HG03432 (cell line): Measurements from ENCODE around the gene TAF1A.
"Not testable (repeated sequence)": the region's sequence is repeated elsewhere in the genome, so short reads cannot be mapped to it uniquely, and the experiment has no call there.

Experiments used
- ATAC-seq: cut with Tn5 transposase; IDR thresholded peaks from one replicate; pipeline ENCODE4 v1.9.1; 2021; ENCODE audit warnings: mild to moderate bottlenecking, moderate library complexity; ENCODE audit not compliant: unreplicated experiment

The TAF1A gene

DNA sequence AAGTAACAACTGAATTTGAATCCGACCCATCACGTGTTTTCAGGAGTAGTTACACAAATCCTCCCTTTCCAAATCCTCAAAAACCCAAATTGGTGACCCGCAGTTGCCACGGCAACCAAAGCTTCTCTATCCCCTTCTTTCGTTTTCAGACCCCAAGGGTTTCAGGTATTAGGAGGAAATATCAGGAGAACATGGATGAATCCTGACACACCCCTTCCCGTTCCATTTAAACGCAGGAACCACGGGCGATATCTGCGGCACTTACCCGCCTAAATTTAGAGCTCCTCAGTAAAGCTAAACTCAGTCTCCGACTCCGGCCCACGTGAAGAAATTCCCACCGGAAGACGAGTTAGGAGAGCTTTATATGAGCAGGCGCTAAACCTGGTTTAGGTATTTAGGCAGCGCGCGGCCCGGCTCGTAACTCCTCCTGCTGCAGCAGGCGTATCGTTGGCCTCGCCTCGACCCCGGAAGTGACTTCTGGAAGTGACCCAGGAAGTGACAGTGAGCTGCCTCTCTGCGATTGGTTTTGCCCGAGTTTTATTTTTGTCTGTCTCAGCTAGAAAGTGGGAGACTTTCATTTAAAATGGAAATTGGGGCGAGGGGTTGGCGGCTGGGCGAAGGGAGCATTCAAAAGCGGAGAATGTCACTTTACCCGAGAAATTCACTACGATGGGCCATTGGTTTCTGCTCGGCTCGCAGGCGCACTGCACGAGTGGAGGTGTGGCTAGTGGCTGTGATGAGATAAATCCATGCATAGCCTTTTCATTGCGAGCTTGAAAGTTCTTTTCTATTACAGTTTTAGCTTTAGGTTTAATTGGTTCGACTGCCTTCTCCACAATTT, at the start of gene TAF1A:
TAF1A (minus strand) TSS at position 472 of the 841 bp plus-strand sequence.
- ATAC-seq, result peak; percentile 100

DNA sequence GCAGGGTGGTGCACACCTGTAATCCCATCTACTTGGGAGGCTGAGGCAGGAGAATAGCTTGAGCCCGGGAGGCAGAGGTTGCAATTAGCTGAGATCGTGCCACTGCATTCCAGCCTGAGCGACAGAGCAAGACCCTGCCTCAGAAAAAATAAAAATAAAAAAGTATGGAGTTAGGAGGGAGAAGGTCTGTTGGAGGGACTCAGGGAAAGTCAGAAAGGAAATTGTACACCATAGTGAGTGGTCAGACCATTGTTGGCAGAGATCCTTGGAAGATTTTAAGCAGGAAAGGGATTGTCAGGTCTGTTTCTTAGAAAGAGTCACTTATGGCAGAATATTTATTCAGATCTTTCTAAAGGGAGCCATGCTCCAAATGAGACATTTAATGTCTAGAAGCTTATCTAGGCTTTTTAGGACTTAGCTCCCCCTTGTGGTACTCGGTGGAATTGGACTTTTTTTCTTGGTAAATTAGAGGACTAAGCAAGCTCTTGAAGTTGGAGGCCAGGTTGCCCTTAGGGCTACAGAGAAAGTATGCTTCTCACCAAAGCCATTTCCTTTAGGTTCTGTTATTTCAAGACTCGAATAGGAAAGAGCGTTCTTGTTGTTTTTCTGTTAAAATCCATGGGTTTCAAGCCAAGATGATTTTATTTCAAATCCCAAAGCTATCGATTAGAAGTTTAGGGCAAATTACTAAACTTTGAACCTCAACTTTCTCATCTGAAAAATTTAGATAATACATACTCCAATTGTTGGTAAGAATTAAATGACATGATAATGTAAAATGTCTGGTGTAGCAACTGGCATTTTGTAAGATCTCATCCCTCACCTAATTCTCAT, 44.7 kb upstream of the TAF1A start:
- peak; percentile 94 for ATAC-seq

DNA sequence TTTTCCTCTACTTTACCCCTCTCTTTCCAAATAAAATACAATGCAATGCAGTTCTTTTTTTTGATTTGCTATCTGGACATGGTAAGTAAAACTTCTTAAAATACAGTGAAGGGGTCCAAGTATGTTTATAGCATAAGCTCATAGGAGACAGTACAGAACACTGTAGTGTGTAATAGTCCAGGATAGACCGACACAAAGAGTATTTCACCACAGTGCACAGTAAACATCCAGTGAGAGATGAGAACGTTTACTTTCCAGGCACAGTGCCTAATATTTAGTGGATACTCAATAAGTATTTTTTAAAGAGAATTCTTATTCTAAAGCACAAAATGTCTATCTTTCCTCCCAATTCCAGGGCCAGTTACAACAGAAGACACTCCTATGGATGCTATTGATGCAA, 43.0 kb upstream of the TAF1A start:
- ATAC-seq, result no peak

GRCh38 chr1:222631611-222632208, 42.0 kb upstream of the TAF1A start:
- no peak for ATAC-seq

DNA sequence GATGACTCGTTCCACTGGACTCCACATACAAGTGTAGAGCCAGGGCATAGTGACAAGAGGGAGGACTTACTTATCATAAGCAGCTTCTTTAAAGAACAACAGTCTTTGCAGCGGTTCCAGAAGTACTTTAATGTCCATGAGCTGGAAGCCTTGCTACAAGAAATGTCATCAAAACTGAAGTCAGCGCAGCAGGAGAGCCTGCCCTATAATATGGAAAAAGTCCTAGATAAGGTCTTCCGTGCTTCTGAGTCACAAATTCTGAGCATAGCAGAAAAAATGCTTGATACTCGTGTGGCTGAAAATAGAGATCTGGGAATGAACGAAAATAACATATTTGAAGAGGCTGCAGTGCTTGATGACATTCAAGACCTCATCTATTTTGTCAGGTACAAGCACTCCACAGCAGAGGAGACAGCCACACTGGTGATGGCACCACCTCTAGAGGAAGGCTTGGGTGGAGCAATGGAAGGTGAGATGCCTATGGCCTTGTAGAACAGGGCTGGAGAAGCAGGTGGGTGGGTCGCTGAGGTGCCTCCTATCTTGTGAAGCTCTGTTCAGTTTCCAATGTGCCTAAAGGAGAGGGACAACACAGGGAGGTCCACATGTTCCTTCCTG, 40.3 kb upstream of the TAF1A start:
- ATAC-seq, result no peak

GRCh38 chr1:222627232-222627631, 37.5 kb upstream of the TAF1A start:
- no peak for ATAC-seq

- ATAC-seq, result no peak
Observed at GRCh38 chr1:222624214-222624613, 34.5 kb upstream of the TAF1A start.

- ATAC-seq, result no peak
Observed at GRCh38 chr1:222623458-222623857, 33.7 kb upstream of the TAF1A start.

- ATAC-seq, result no peak
Observed at GRCh38 chr1:222622765-222623164, 33.0 kb upstream of the TAF1A start.

- ATAC-seq, result peak; percentile 32
Observed at GRCh38 chr1:222620566-222620965, 30.8 kb upstream of the TAF1A start.

DNA sequence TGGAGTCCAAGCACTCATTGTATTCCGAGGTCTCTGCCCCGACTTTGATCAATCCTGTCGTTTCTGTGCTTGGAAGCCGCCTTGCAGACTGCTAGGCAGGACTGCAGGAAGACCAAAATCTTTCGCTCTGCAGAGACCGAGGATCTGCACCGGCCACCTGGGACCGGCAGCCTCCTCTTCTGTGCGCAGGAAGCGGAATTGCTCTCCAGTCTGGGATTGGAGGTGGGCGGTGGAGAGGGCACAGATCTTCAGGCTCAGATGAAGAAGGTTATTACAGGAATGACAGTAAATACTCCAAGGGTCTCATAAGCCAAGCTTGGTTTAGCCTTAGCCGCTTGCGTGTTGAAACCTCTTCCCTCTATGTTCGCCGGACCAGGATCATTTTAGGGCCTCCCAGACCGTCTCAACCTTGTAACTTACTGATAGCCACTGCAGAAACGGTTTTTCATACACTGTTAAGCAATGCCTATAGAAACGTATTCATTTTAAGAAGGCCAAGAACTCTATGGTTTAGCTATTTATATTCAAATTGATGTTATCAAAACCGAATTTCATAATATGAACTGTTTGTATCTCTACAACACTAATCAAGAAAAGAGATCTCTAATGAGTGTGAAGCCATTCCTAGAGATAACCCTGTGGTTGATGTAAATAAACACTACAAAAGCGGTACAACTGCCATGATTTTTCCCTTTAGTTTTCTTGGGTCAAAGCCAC, 29.3 kb upstream of the TAF1A start:
- no peak for ATAC-seq

GRCh38 chr1:222618001-222618879, 28.5 kb upstream of the TAF1A start, which contains the start of gene MIA3:
Gene MIA3, plus strand, starts transcription at chr1:222618097. Its CDS starts 14 bp downstream, at chr1:222618111.
- ATAC-seq, result peak; percentile 67

DNA sequence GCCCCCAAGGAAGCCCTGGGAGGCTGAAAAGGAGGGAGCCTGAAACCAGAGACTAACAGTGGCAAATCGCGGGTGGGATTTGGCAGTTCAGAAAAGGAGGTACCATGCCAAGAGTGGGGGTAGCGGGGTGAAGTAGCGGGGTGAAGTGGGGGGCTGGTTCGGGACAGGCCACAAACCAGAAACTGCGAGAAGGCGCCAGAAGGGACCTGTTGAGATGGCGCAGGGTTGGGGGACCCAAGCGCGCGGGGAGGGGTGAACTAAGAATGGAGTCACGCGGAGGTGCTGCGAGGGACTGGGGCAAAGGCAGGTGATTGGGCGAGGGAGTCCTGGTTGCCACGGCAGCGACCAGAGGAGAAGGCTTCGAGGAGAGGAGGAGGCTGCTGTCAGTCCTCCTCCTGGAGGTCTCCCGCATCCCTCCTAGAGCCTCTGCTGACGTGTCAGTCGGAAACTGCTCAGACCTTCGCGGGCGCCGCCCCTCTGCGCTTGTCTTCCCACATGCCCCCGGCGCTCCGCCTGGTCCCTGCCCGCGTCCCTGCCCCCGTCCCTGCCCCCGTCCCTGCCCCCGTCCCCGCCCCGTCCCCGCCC, 27.7 kb upstream of the TAF1A start:
- peak; percentile 79 for ATAC-seq

DNA sequence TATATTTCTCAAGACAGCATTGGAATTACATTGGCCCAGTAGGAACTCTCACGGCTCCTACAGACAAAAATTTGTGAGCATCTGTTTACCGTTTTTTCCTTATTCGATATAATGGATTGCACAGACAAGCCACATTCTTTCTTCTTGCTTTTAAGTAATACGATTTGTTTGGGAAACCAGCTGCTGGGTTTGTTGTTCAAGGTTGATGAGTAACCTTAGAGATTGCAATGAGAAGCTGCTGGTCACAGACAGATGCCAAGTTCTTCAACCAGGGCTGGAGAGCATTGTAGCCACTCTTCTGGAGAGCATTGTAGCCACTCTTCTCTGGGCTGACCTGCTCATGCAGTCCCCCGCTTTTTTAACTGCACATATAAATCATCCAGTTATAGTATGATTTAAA, 26.8 kb upstream of the TAF1A start:
- no peak for ATAC-seq

DNA sequence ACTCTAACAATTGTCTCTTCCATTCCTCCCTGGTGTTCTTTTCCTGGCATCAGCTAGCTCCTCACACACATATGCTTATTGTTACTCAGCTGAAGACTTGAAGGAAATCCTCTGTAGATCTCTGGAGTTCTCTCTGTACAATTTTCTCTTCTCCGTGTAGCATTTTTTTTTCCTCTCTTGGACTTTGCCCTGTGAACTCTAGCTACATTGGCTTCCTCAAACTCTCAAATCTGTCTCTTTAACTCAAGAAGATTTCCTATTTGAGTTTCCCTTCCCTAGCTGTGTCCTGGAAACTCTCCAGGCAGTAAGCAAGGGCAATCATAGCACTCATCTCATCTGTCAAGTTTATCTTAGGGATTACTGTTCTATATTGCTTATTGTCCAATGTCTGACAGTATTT, 23.9 kb upstream of the TAF1A start:
- no peak for ATAC-seq

- no peak for ATAC-seq
Observed at GRCh38 chr1:222610728-222611127, 21.0 kb upstream of the TAF1A start.

DNA sequence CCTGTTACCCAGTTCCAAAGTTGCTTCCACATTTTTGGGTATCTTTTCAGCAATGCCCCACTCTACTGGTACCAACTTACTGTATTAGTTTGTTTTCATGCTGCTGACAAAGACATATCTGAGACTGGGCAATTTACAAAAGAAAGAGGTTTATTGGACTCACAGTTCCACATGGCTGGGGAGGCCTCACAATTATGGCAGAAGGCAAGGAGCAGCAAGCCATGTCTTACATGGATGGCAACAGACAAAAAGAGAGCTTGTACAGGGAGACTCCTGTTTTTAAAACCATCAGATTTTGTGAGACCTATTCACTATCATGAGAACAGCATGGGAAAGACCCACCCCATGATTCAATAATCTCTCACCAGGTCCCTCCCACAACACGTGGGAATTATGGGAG, 19.4 kb upstream of the TAF1A start:
- ATAC-seq, result not testable (repeated sequence)

DNA sequence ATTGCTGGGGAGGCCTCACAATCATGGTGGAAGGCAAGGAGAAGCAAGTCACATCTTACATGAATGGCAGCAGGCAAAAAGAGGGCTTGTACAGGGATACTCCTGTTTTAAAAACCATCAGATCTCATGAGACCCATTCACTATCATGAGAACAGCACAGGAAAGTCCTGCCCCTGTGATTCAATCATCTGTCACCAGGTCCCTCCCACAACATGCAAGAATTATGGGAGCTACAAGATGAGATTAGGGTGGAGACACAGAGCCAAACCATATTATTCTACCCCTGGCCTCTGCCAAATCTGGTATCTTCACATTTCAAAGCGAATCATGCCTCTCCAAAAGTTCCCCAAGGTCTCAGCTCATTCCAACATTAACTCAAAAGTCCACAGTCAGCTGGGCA, 17.0 kb upstream of the TAF1A start:
- no peak for ATAC-seq

DNA sequence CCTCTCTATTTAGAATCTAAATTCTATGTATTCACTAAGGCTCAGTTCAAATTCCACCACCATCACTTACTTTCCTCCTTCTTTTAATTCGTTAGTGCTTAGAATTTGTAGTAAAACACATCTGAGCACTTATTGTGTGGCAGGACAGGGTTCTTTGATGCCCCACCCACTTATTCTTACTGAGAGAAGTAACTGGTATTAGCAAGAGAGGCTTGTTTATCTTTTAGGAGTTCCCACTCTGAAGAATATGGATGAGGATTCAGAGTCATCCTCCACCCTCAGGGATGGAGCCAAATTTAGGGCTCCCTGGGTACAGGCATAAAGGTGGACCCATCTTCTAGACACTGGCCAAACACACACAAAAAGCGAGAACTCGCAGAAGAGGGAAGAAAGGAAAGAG, 11.5 kb upstream of the TAF1A start:
- no peak for ATAC-seq
